Daoy (cell line): Measurements from ENCODE around the gene FOXN3. TPM values are rescaled to one million over a fixed set of nuclear protein-coding genes. Genes with fewer than 3 reads are reported as not detected.

Experiments used
- DNase-seq: peaks from one replicate; pipeline ENCODE4 v3.0.0-alpha.2; 2015; ENCODE audit warnings: low read depth
- total RNA-seq: library from RNA; depleted of rRNA; stranded (reverse); fragments of >200 nt; shearing (Covaris generic); gene quantifications from 2 replicates; pipeline ENCODE4 v1.2.3, GENCODE V29; 2014

Gene FOXN3
- total RNA-seq, 1 experiment from 2014 or later, result 17.7 TPM

DNA sequence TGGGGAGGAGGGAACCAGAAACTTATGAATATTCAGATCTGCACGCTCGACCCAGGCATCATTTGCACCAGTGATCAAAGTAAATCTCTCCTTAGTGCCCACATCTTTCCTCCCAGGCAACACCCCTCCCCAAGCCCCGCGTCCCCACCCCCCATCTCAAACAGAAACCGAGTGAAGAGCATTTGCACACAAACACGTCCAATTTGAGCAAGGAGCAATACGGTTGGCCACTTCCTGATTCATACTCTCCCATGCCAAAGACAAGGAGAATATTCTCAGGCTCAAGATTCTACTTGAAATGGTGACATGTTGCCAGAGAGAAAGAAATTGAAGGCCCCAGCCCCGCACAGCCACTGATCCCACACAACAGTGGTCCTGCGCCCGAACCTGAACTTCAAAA lies 7.1 kb downstream of the FOXN3 start:
- DNase-seq, result no peak

GRCh38 chr14:89408907-89409700 lies 7.9 kb downstream of the FOXN3 start:
- DNase-seq, result no peak

DNA sequence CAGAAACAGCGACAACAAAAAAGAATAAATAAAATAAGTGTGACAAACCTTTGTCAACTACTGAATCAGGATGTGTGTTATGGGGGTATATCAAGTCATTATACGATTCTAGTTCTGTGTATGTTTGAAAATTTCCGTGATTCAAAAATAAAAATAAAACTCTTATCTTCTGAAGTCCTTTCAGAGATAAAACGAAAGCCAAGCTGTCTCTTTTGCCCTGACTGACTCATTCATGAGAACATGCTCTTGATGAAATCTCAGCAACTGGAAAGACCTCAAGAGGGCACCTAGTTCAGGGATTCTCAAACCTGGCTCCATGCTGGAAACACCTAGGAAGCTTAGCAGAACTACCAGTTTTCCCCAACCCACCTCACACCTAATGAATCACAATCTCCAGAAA lies 9.2 kb downstream of the FOXN3 start:
- no peak for DNase-seq

DNA sequence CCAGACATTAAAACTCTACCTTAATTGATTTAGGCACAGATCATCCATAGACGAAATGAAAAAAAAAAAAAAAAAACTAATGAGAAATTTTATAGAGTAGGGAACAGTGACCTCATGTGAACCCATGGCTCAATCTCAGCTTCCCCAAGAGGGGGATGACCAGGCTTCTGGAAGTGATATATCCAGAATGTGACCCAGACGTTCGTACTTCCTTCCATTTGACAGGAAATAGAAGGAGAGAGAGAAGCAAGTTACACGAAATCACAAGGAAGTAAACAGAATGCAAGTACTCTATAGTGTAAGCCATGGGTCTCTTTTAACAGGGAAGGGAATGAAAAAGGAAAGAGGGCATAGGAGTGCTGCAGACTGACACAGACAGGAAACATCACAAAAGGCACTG lies 10.1 kb downstream of the FOXN3 start:
- DNase-seq, result no peak

GRCh38 chr14:89406361-89406760 lies 10.7 kb downstream of the FOXN3 start:
- no peak for DNase-seq

GRCh38 chr14:89405712-89406111 lies 11.3 kb downstream of the FOXN3 start:
- DNase-seq, result no peak

DNA sequence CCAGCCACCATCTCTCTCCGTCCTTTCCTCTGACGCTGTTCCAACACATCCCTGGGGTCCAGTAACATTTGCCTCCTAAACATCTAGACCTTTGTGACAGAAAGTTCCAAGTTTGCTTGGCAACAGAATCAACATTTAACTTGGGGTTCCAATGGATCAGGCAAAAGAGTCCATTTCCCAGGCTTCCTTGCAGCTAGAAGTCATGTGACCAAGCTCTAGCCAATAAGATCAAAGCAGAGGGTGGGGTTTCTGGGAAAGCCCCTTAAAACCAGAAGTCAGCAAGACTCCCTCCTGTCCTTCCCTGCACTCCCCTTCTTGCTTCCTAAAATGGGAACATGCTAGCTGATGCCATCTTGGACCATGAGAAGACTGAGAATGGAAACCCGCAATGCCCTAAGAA lies 14.7 kb downstream of the FOXN3 start:
- no peak for DNase-seq

DNA sequence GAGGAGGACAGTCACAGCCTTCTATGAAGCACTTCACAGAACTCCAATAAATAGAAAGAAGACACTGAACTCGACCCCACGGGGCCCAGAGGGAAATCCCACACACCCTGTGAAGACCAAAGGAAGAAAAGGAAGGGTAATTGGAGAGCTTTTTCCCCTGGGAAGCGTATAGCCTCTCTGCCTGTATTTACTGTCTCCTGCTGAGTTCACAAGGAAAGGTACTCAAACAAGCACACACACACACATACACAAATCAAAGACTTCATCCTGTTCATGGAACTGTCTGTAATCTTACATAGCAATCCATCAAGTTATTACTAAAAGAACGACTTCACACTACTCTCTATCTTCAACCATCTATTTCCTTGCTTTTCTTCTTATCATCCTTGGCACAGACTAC lies 15.3 kb downstream of the FOXN3 start:
- DNase-seq, result no peak

GRCh38 chr14:89401241-89401640 lies 15.8 kb downstream of the FOXN3 start:
- DNase-seq, result peak; percentile 27

DNA sequence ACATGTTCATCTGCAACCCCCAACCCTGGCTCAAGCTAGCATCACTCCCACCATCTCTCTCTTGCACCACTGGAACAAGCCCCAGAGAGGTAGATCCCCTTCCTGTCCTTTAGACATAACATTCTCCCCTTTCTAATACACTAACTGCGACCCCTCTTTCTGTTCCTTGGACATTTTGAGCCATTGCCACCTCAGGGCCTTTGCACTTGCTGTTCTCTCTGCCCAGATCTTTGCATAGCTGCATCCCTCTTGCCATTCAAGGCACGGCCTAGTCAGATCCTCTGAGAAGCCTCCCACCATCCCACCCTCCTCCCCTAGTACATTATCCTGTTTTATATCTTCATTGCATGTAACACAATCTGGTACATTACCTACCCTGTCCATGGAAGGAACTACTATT lies 16.5 kb downstream of the FOXN3 start:
- no peak for DNase-seq

GRCh38 chr14:89399594-89400068 lies 17.4 kb downstream of the FOXN3 start:
- peak; percentile 25 for DNase-seq

DNA sequence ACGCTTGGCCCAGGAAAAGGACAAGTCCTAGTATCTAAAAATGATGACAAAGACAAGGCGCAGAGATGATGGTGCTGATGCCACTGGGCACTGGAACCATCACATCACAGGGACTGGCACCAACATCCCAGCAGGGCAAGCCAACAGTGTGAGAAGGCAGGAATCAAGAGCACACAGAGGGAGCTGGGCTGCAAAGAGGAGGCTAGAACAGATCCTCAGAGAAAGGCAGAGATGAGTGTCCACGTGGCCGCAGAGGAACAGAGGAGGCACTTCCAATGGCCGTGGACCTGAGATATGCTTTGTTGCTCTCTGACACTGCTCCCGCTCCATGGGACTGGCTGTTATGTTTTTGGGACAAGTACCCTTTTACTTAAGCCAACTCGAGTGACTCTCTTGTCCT lies 17.9 kb downstream of the FOXN3 start:
- no peak for DNase-seq

DNA sequence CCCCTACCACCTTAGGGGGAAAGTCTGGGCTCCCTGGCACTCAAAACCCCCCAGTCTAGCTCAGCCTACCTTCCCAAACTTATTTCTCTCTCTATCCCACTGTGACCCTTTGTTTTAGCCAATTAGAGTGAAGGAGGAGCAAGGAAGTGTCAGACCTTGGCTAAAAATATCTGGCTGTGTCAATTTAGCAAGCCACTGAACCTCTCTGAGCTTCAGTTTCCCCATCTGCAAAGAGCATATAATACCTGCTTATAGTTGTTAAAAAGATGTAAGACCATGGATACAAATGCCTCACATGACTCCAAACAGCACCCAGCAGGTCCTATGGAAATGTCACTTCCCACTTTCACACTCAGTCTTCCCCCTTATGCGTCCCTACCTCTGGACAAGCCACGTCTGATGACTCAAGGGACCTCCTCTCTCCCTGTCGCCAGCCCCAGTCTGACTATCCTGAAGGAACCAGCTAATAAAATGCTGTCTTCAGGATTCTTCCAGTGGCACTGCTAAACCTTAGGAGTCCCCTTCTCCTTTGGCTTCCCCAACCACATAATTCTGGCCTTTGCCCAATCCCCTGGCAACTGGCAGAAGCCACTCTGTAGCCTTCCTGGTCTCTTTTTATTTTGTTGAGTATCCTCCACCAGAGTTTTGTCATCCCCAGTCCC lies 19.3 kb downstream of the FOXN3 start:
- DNase-seq, result no peak

DNA sequence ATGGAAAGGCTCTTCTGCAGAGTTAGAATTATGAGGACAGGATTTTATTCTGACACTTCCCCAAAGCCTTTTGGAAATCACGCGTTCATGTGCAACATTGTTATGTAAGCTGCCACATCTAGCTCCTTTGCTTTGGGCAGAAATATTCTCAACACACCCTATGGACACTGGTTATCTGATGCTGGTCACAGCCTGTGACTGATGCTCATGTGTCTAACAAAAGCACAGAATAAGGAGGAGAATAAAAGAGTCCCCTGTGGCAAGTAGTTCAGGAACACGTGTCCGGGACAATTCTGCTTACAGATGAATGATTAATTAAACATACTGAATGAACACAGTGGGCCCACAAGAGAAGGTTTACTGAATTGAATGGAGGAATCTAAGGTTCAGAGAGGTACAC lies 22.1 kb downstream of the FOXN3 start:
- DNase-seq, result no peak

- no peak for DNase-seq
Observed at GRCh38 chr14:89393222-89393745, 23.7 kb downstream of the FOXN3 start.

GRCh38 chr14:89392181-89392580 lies 24.9 kb downstream of the FOXN3 start:
- no peak for DNase-seq

GRCh38 chr14:89391556-89391955 lies 25.5 kb downstream of the FOXN3 start:
- DNase-seq, result no peak

DNA sequence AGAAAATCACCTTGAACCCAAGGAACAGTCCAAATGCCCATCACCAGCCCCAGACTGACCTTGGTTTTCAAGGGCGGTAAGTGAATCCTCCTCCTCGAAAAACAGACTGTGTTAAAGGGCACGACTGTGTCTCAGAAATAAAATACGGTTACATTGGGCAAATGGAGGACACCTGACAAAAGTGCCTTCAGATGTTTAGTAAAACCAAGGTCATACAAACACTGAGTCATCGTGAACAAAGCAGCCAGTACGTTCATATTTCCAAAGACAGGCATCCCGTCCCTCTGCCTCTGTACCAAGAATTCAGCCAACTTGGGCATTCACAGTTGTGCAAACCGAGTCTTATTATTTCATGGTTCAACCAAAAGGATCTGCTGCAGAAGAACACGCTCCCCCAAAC lies 25.9 kb downstream of the FOXN3 start:
- DNase-seq, result peak; percentile 13

- DNase-seq, result no peak
Observed at GRCh38 chr14:89388853-89389252, 28.2 kb downstream of the FOXN3 start.

DNA sequence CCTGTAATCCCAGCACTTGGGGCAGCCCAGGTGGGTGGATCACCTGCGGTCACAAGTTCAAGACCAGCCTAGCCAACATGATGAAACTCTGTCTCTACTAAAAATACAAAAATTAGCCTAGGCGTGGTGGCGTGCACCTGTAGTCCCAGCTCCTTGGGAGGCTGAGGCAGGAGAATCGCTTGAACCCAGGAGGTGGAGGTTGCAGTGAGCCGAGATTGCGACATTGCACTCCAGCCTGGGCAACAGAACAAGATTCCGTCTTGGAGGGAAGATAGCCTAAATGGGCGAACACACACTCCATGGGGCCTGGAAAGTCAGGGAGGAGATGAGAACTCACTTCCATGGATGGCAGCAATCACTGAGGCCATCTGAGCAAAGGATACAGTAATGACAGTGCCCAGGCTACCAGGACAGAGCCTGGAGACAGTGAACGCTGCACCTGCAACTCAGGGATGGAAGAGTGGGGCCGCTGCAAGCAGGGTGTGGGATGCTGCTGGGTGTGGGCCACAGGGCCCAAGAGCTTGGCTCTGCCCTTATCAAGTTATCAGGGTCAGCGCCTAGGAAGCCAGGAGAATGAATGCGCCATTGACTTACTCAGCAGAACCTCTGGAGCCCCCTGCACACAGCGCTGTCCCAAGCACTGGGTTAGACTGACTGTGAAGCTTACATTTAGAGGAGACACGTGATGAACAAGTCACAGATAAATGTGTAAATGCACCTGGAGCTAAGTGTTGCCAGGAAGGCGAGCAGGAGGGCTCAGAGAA lies 28.9 kb downstream of the FOXN3 start:
- no peak for DNase-seq

GRCh38 chr14:89386212-89386886 lies 30.7 kb downstream of the FOXN3 start:
- DNase-seq, result peak; percentile 9

DNA sequence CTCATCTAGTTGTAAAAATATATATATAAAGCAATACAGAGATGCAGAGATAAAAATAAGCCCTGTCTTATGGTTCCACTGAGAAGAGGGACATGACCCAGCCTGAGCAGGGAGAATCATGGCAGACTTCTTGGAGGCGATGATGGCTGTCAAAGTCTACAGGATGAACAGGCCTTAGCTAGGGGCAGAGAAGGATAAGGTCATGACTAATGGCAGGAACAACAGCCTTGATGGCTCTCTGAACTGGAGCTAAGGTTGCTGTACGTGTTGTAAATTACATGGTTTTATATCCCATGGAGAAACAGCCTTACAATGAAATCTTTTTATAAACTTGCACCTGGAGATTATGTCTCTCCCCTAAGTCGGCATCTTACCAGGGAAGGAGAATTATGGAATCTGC lies 32.4 kb downstream of the FOXN3 start:
- DNase-seq, result no peak
